Smooth muscle cell (in vitro differentiated cells): Measurements from ENCODE around the gene ACHE. TPM values are rescaled to one million over a fixed set of nuclear protein-coding genes. Genes with fewer than 3 reads are reported as not detected.
"Not testable (repeated sequence)": the region's sequence is repeated elsewhere in the genome, so short reads cannot be mapped to it uniquely, and the experiment has no call there.

Experiments
- DNase-seq: peaks from one replicate; lab custom pipeline; 2025; ENCODE audit not compliant: unreplicated experiment; lab: John Stamatoyannopoulos, UW
- H2AFZ ChIP-seq: fragments of 200-600 bp; sonication (generic); 2 replicates; pipeline ENCODE4 v1.6.0; 2016; ENCODE audit warnings: antibody characterized with exemption, low read depth, mild to moderate bottlenecking
- H3F3A ChIP-seq: fragments of 200-600 bp; sonication (generic); 2 replicates; pipeline ENCODE4 v1.6.0; 2017; ENCODE audit warnings: antibody characterized with exemption, low read depth
- H3K27ac ChIP-seq: fragments of 200-600 bp; sonication (generic); 2 replicates; pipeline ENCODE4 v1.5.1; 2016; ENCODE audit warnings: low read depth, mild to moderate bottlenecking
- H3K27me3 ChIP-seq: fragments of 200-600 bp; sonication (generic); 2 replicates; pipeline ENCODE4 v1.6.1; 2016; ENCODE audit warnings: low read depth, mild to moderate bottlenecking
- H3K36me3 ChIP-seq: fragments of 200-600 bp; sonication (generic); 2 replicates; pipeline ENCODE4 v1.5.1; 2016; ENCODE audit warnings: low read depth
- H3K4me1 ChIP-seq: fragments of 200-600 bp; sonication (generic); 2 replicates; pipeline ENCODE4 v1.5.1; 2016; ENCODE audit warnings: low read depth
- H3K4me2 ChIP-seq: fragments of 200-600 bp; sonication (generic); 2 replicates; pipeline ENCODE4 v1.6.0; 2016; ENCODE audit warnings: mild to moderate bottlenecking
- H3K4me3 ChIP-seq: fragments of 200-600 bp; sonication (generic); 2 replicates; pipeline ENCODE4 v1.5.1; 2016; ENCODE audit warnings: mild to moderate bottlenecking
- H3K79me2 ChIP-seq: fragments of 200-600 bp; sonication (generic); 2 replicates; pipeline ENCODE4 v1.6.0; 2016; ENCODE audit warnings: low read depth, mild to moderate bottlenecking
- H3K9ac ChIP-seq: fragments of 200-600 bp; sonication (generic); 2 replicates; pipeline ENCODE4 v1.6.0; 2016; ENCODE audit warnings: low read depth
- H3K9me3 ChIP-seq: fragments of 200-600 bp; sonication (generic); replicated peaks from 2 replicates; pipeline ENCODE4 v1.5.1; 2016; ENCODE audit warnings: low read depth
- H4K20me1 ChIP-seq: fragments of 200-600 bp; sonication (generic); 2 replicates; pipeline ENCODE4 v1.6.0; 2016; ENCODE audit warnings: low read depth
- CTCF ChIP-seq: fragments of 200-600 bp; sonication (generic); IDR thresholded peaks from 2 replicates; pipeline ENCODE4 v1.5.1; 2017; ENCODE audit warnings: borderline replicate concordance, mild to moderate bottlenecking, antibody characterized with exemption; ENCODE audit not compliant: insufficient read depth, poor library complexity, severe bottlenecking
- WGBS: methylation state at CpG from one replicate; pipeline ENCODE4 v1.1.7; 2016; ENCODE audit warnings: low lambda C conversion rate; 5-methylcytosine and 5-hydroxymethylcytosine counted together
- polyA plus RNA-seq: library from polyadenylated mRNA; unstranded; fragments of >200 nt; fragmentation: Nextera tagmentation; extraction: Ambion mirVana; gene quantifications from 2 replicates; pipeline ENCODE4 v1.2.1, GENCODE V29; 2016
- total RNA-seq: library from RNA; depleted of rRNA; stranded (reverse); fragments of >200 nt; gene quantifications from 2 replicates; pipeline ENCODE4 v1.2.3, GENCODE V29; 2014

The ACHE gene
- total and polyA plus RNA-seq, 2 experiments from 2014 or later, result 2.6 to 3.5 TPM

DNA sequence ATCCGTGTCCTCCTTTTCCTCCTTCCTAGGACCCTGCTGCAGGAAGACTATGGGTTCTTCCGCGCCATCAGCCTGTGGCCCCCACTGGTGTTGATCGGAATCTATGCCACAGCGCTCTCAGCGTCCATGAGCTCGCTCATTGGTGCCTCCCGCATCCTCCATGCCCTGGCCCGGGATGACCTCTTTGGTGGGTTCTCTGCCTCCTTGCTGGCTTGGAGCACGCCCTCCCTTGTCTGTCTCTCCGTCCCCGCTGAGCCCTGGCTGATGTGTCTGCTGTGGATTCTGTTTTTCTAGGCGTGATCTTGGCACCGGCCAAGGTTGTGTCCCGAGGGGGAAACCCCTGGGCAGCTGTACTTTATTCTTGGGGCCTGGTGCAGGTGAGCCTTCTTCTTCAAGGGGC, 35.8 kb downstream of the ACHE start:
- Histone ChIP-seq H3K4me2 (no peak overlapping the region), H3K36me3 (no peaks in the 10 kb centered on the region), H3K79me2 (no peaks in the 10 kb centered on the region), H3F3A (no peaks in the 10 kb centered on the region), H4K20me1 (no peaks in the 10 kb centered on the region), H3K27ac (no peak overlapping the region), H3K9ac (no peak overlapping the region), H3K9me3 (no peaks in the 10 kb centered on the region), H3K4me3 (no peak overlapping the region), H2AFZ (no peak overlapping the region), H3K4me1 (no peaks in the 10 kb centered on the region), H3K27me3 (no peaks in the 10 kb centered on the region)
- TF ChIP-seq CTCF, result no peak
- no peak for DNase-seq
- 92% methylated on average over 15 of the region's 15 CpGs for whole genome bisulfite sequencing

GRCh38 chr7:100856871-100857282, 38.8 kb downstream of the ACHE start:
- no peak overlapping the region for H3K4me2 ChIP-seq
- no peaks in the 10 kb centered on the region for H3K4me1 ChIP-seq
- peaks cover 7% of the 10 kb centered on the region for H3K79me2 ChIP-seq
- no peaks in the 10 kb centered on the region for H4K20me1 ChIP-seq
- no peak overlapping the region for H3K9ac ChIP-seq
- no peaks in the 10 kb centered on the region for H3K9me3 ChIP-seq
- TF ChIP-seq CTCF, result no peak
- WGBS, result 59% methylated on average over 16 of the region's 16 CpGs
- no peak for DNase-seq
- H3F3A ChIP-seq, result no peaks in the 10 kb centered on the region
- H3K4me3 ChIP-seq, result no peak overlapping the region
- H3K27me3 ChIP-seq, result no peaks in the 10 kb centered on the region
- H2AFZ ChIP-seq, result no peak overlapping the region
- H3K27ac ChIP-seq, result no peak overlapping the region
- H3K36me3 ChIP-seq, result no peaks in the 10 kb centered on the region

- H3K36me3 ChIP-seq, result no peaks in the 10 kb centered on the region
- WGBS, result 94% methylated on average over 10 of the region's 10 CpGs
Measured at GRCh38 chr7:100855515-100855914, 40.2 kb downstream of the ACHE start.

GRCh38 chr7:100854899-100855298, 40.8 kb downstream of the ACHE start:
- not testable (repeated sequence) for H4K20me1 ChIP-seq, H3K27me3 ChIP-seq, H3K4me1 ChIP-seq, H3K9ac ChIP-seq, H3K9me3 ChIP-seq, H2AFZ ChIP-seq, H3K36me3 ChIP-seq, H3K27ac ChIP-seq, H3K4me2 ChIP-seq, H3K4me3 ChIP-seq, H3K79me2 ChIP-seq, H3F3A ChIP-seq, DNase-seq
- 98% methylated on average over 9 of the region's 9 CpGs for WGBS

More at GRCh38 chr7:100855515-100855914, 40.2 kb downstream of the ACHE start:
- no peaks in the 10 kb centered on the region for H3K4me1 ChIP-seq
- no peak for DNase-seq
- H3K27ac ChIP-seq, result no peak overlapping the region
- H4K20me1 ChIP-seq, result no peaks in the 10 kb centered on the region
- peaks cover 7% of the 10 kb centered on the region for H3K79me2 ChIP-seq
- no peaks in the 10 kb centered on the region for H3K9me3 ChIP-seq
- no peaks in the 10 kb centered on the region for H3K27me3 ChIP-seq
- H3K4me2 ChIP-seq, result no peak overlapping the region
- no peaks in the 10 kb centered on the region for H3F3A ChIP-seq
- H2AFZ ChIP-seq, result no peak overlapping the region
- TF ChIP-seq CTCF, result no peak
- H3K9ac ChIP-seq, result no peak overlapping the region
- H3K4me3 ChIP-seq, result no peak overlapping the region
